ENCODE data around the gene WEE1. TPM values are rescaled to one million over a fixed set of nuclear protein-coding genes. Genes with fewer than 3 reads are reported as not detected.
A peak's percentile ranks its signal among the peaks of the same experiment; 100 is the strongest.

Gene WEE1
- total RNA-seq, 1 donor from 2014 or later = 11.6 TPM

DNA sequence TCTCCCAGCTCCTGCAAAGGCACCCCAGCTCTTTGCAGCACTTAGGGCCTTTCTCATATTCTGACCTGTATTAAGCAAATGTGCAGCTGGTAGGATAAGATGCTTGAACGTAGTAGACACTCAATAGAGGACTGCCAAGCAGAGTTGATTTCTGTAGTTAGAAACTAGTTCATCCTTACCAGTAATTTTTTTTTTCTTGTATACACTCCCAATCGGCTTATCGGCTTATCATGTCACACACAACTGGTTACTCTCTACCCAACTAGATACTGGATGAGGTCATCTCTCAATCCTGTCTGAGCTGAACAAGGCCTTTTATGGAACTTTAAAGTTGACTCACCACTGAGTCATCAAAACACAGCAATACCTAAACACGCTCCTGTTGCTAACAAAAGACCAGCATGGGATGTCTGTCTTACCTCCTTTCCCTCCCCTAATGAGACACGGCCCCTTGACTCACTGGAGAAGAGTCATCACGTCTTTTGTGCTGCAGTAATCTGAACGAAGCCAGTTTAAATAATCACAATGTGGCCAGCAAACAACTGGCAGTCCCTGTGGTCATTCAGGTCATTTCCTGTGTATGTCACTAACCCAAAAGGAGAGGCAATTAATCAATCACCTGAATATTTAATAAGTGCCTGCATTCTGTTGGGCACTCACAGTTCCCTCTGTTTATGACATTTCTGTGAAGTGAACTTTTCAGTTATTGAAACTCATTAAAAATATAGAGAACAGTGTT lies 7.5 kb upstream of the WEE1 start:
- peak; percentile 59 for ATAC-seq
- peak; percentile 52 for DNase-seq (ENCODE audit: low spot score)

DNA sequence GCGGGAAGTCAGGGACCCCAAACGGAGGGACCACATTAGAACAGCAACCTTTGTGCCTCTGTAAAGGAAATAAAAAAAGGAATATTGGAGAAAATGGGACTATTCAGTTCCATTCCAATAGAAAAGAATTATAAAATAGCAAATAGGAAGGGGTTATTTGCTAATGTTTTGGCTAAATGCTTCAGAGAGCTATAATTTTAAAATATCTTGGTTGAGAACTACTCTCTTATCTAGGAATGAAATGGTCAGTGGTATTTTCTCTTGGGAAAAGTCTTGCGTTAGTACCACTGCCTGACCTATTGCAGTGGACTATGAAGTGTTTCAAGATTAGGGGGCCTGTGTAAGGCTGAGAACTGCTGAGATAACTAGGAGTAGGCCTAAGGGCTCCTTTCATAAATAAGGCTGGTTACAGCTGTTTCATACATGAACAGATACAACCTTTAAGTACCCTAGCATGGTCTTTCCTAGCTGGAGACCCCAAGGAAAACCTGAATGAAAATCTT lies 6.9 kb upstream of the WEE1 start:
- no peak for ATAC-seq
- no peak for DNase-seq (ENCODE audit: low spot score)

DNA sequence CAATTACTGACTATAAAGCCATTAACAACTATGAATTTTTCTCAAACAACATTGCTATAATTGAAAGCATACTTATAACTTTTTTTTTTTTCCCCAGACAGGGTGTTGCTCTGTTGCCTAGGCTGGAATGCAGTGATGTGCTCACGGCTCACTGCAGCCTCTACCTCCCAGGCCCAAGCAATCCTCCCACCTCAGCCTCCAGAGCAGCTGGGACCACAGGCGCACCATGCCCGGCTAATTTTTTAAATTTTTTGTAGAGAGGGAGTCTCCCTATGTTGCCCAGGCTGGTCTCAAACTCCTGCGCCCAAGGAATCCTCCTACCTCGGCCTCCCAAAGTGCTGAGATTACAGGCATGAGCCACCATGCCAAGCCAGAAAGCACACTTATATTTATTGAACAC lies 6.1 kb upstream of the WEE1 start:
- DNase-seq (ENCODE audit: low spot score) = no peak
- ATAC-seq = no peak

DNA sequence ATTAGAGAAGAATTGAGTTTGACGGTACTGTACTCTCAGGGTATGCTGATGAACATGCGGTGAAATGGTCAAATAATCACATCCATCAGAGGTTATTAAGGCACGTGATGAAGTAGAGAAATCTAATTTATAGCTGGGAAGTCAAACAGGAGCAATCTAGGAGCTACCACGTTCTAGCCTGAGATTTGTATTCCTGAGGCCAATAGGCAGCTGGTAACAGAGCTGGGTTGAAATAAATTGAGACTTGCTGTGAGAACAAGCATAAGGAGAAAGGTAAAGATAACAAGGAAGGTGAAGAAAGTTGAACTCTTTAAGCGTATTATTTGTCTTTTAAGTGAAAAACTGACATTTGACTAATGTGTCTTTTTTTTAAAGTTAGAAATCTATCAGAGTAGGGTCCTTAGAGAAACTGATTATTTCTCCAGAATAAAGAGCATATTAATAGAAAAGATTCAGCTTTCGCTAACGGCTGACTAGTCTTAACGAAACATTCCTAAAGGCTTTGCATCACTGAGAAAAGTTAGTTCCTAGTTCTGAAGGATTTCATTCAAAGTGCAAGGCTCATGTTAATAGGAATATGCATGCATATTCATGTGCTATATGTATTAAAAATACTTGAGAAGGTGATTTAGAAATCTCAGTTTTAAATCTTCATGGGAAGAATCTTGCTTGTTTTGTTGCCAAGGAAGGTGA lies 5.2 kb upstream of the WEE1 start:
- DNase-seq (ENCODE audit: low spot score) (no peak), ATAC-seq (no peak)

DNA sequence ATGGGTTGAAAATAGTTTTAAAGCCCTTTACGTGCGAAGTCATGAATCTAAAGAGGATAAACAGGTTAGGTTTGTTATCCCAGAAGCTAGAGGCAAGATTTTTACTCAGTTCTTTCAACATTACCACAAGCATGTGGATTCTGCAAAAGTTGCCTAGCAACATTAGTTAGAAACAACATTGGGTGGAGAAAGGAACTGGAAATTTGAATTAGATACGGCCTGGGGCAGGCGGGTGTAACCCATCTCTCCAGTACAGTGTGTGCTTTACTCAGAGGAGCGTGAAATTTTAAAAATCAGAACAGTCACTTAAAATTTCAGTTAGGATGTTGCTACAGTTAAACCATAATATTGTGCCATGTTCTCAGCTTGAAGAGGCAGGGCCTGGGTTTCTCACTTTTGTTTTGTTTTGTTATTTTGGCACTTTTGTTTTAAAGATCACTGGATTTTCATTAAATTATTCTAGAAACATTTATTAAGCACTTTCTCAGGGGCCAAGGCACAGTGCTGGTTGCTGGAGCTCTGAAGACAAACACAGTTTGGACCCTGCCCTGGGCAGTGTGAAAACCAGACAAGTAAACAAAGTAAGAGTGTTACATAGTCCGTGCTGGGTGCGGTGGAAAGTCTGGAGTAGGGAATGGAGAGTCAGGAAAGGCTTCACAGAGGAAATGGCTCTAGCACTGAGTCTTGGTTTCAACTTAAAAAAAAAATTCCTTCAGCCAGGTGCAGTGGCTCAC lies 4.4 kb upstream of the WEE1 start:
- peak; percentile 91 for DNase-seq (ENCODE audit: low spot score)
- ATAC-seq = peak; percentile 57

DNA sequence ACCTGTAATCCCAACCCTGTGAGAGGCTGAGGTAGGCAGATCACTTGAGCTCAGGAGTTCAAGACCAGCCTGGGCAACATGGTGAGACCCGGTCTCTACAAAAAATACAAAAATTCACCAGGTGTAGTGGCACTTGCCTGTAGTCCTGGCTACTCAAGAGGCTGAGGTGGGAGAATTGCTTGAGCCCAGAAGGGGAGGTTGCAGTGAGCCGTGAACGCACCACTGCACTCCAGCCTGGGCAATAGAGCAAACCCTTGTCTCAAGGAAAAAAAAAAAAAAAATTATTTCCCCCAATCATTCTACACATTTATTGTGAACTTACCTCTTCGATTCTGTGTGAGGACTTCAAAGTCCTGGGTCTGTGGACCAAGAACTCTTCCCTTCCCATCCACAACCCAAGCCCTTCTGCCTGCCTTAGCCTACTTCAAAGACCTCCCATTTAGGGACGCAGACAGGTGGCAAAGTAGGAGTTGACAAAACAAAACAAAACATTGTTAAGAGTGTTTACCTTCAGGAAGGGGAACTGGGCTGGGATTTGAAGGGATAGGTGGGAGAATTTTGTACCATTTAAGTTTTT lies 3.8 kb upstream of the WEE1 start:
- no peak for DNase-seq (ENCODE audit: low spot score)
- ATAC-seq = no peak

DNA sequence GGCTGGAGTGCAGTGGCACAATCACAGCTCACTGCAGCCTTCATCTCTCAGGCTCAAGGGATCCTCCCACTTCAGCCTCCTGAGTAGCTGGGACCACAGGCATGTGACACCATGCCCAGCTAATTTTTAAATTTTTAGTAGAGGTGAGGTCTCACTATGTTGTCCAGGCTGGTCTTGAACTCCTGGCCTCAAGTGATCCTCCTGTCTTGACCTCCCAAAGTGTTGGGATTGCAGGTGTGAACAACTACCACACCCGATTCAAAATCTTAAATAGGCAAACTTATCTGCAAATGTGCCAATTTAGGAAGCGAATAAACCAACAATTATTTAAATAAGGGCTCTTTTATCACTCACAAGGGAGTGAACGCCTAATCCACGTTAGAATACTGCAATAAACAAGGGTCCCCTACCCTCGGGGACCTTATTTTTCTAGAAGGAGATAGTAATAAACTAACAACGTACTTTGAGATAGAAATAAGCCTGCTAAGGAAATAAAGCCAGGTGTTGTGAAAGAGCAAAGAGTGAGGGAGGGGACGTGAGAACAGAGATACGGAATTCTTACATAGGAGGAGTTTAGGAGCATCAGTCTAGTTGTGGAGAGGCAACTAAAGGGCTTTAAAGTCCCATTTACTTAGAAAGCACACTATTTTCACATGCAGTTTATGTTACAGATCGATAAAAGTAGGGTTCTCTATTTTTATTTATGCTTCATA lies 3.0 kb upstream of the WEE1 start:
- ATAC-seq (no peak), DNase-seq (ENCODE audit: low spot score) (no peak)

DNA sequence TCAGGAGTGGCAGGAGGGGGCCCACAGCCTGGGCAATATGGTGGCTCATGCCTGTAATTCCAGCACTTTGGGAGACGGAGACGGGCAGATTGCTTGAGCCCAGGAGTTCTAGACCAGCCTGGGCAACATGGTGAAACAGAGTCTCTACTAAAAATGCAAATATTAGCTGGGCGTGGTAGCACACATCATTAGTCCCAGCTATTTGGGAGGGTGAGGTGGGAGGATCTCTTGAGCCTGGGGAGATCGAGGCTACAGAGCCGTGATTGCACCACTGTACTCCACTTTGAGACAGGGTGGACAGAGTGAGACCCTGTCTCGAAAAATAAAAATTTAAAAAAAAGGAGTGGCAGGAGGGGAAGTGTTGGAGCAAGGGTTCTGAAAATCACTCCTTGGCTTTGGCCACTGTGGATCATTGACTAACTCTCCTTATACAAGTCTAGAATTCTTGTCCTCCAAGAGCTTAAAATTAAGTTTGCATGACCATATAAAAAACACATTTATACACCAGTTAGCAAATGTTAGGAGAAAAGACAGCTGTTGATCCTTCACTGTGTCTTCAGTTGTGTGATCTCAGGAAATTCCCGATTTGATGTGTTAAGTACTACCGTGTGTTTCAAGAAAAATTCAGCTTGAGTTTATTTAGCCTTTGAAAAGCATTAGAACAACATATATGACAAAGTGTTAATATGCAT lies 2.3 kb upstream of the WEE1 start:
- no peak for DNase-seq (ENCODE audit: low spot score)
- no peak for ATAC-seq

DNA sequence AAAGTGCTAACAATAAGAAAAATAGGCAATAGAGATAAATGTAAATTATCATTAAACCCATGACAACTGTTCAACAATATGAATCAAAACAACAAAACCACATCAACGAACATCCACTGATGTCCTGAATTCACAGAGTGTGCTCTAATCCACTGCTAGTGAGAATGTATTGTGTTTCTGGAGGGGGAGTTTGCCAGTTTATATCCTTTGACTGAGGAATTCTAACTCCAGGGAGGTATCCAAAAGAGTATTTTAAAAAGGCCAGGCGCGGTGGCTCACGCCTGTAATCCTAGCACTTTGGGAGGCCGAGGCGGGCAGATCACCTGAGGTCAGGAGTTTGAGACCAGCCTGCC lies 1.7 kb upstream of the WEE1 start:
- ATAC-seq = no peak
- no peak for DNase-seq (ENCODE audit: low spot score)

DNA sequence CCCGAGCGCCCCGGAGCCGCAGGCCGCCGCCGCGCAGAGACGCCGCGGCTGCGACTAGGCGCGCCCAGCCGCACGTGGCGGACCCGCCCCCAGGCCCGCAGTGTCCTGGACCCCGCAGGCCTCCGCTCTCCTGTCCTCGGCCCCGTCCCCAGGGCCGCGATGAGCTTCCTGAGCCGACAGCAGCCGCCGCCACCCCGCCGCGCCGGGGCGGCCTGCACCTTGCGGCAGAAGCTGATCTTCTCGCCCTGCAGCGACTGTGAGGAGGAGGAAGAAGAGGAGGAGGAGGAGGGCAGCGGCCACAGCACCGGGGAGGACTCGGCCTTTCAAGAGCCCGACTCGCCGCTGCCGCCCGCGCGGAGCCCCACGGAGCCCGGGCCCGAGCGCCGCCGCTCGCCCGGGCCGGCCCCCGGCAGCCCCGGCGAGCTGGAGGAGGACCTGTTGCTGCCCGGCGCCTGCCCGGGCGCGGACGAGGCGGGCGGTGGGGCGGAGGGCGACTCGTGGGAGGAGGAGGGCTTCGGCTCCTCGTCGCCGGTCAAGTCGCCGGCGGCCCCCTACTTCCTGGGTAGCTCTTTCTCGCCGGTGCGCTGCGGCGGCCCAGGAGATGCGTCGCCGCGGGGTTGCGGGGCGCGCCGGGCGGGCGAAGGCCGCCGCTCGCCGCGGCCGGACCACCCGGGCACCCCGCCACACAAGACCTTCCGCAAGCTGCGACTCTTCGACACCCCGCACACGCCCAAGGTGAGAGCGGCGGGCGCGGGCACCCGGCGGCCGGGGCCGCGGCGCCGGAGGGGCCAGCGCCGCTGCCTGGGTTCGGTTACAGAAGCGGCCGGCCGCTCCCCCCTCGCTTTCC lies 528 bp downstream of the WEE1 start:
- peak; percentile 48 for DNase-seq (ENCODE audit: low spot score)

DNA sequence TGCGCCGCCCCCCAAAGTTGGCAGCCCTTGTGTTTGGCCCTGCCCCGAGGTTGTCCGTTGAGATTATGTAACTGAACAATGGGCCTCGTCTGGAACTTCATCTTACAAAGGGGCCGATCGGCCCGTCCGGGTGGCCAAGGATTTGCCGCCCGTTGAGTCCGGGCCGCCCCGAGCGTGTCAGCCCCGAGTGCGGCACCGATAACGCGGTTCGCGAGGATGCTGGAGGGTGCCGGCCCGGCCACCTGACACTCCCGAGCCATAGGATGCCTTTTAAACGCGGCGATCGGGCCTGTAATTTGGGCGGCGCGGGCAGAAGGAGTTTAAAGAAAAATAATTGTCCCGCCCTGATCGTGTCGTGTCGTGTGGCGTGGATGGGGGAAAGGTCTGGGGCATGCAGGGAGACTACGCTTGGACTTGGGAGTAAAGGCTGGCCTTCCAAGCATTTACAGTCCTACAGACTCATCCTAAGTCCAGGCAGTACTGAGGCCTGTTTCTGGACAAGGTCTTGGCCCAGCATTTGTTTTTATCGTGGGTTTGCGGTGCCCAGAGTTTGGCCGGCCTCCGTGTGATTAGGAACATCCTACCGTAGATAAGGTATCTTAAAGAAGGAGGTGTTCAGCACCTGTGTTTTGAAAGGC lies 1.3 kb downstream of the WEE1 start:
- no peak for ATAC-seq
- DNase-seq (ENCODE audit: low spot score) = peak; percentile 57

More for the DNA sequence above, 528 bp downstream of the WEE1 start:
- no peak for ATAC-seq

DNA sequence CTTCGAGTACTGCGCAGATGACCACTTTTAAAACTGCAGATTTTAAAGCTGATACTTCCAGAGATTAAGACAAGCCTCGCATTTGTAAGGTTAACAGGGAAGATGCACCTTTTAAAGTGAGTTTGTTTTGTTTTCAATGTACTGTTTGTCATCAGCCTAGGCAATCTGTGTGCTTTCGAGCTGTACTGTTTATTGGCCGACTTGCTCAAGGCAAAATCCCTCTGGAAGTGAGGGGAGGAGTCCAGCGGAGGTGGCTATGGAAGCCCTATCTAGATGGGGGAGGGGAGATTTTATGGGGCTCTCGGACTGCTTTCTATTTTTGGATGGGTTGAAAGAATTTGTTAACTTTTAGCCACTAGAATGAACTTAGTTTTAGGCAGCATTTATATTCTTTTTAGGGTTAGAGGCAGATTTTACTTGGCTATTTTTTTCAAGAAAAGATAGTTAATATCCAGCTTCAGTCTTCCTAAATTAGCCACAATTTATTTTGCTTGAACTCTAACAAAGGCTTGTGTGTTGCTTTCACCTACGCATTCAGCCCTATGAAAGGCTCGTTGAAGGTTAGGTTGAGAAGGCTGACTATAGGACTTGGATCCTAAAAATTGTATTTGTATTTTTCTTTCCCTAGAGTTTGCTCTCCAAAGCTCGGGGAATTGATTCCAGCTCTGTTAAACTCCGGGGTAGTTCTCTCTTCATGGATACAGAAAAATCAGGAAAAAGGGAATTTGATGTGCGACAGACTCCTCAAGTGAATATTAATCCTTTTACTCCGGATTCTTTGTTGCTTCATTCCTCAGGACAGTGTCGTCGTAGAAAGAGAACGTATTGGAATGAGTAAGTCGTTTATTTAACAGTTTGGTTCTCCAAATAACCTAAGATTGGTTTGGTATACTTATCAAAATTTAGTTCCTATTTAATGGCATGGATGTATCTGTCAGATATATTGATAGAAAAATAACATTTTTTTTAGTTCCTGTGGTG lies 2.1 kb downstream of the WEE1 start:
- ATAC-seq (peak; percentile 51), DNase-seq (ENCODE audit: low spot score) (peak; percentile 71)

DNA sequence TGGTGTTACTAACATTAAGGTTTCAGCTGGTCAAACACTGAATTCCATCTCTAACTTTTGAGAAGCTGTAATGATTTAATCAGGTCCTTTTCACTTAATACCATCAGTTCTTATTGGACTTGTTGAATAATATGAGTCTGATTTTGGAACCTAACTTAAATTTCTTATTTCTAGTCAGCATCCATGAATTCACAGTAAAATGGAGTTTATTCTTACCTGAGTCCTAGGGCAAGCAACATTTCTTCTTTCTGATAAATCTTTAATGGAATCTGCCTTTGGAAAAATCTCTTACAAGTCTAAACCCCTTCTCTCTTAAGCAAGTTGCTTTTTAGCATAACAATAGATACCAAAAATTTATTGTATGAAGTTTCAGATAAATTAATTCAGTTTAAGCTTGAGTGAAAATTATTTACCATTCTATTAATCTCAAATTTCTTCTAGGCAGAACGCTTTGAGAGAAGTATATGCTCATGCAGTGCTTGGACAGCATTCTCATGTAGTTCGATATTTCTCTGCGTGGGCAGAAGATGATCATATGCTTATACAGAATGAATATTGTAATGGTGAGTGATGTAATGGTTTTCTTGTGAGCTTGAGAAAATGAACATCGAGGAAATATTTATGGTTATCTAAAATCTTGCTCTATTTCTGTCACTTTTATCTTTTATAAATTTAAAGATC lies 3.4 kb downstream of the WEE1 start:
- no peak for DNase-seq (ENCODE audit: low spot score)
- no peak for ATAC-seq

DNA sequence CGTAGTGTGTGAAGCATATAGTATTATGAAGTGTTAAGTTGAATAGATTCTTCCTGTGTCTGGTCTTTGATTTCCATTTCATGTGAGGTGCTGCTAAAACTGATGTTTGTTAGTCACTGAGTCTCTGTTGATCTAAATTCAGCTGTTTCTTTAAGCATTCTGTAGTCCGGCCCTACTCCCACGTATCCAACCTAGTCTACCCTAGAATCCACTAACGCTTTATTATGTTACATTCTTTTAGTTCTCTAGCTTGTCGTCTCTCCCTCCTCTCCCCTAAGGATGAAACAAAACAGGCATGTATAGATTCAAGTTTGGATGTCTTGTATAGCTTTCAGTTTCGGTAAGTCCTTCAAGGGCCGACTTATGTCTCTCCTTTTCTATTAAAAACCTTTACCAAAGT lies 4.1 kb downstream of the WEE1 start:
- DNase-seq (ENCODE audit: low spot score) (no peak), ATAC-seq (no peak)

DNA sequence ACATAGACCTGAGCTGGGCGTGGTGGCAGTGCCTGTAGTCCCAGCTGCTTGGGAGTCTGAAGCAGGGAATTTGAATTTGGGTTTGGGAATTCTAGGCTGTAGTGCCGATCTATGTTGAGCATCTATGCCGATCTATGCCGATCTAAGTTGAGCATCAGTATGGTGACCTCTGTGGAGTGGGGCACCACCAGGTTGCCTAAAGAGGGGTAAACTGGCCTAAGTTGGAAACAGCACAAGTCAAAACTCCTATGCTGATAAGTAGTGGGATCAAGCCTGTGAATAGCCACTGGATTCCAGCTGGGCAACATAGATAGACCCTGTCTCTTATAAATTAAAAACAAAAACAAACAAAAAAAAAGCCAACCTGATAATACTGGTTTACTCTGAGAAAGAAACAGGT lies 7.4 kb downstream of the WEE1 start:
- no peak for ATAC-seq

DNA sequence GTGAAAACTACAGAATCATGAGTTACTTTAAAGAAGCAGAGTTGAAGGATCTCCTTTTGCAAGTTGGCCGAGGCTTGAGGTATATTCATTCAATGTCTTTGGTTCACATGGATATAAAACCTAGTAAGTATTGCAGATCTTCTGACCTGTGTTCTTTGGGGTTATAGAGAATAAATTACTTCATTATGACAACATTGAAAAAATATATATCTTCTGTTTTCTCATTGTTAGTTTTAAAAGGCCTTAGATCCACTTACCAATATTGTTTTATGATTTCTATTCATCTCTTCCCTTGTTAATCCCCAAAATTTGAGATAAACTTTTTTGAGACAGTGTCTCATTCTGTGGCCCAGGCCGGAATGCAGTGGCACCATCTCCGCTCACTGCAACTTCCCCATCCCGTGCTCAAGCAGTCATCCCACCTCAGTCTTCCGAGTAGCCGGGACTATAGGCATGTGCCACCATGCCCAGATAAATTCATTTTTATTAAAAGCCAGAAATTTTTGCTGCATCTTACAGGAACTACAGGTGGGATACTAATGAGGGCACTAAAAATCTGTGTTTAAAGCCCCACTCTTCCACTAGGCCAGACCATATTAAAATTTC lies 8.2 kb downstream of the WEE1 start:
- ATAC-seq (no peak), DNase-seq (ENCODE audit: low spot score) (no peak)

More for the DNA sequence above, 7.4 kb downstream of the WEE1 start:
- no peak for DNase-seq (ENCODE audit: low spot score)

DNA sequence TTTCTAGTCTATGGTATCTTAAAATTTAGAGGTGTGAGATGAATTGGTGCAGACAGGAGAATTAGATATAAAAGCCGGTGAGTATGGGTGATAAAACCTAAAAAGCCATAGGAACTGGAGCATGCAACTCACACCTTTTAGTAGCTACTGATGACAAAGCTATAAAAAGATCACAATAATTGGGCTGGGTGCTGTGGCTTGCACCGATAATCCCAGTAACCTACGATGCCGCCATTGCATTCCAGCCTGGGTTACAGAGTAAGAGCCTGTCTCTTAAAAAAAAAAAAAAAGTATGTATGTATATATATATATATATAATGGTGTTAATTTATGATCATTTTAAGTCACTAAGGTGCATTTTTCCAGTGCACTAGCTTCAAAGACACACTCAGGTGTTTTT lies 17.2 kb downstream of the WEE1 start:
- ATAC-seq = no peak
- DNase-seq (ENCODE audit: low spot score) = no peak
